ENCODE measurements around the gene F2RL3.
"Not testable (repeated sequence)": the region's sequence is repeated elsewhere in the genome, so short reads cannot be mapped to it uniquely, and the experiment has no call there.

Gene F2RL3

GRCh38 chr19:16874978-16875299, 13.9 kb upstream of the F2RL3 start:
- not testable (repeated sequence) for DNase-seq

- DNase-seq = no peak
Measured at GRCh38 chr19:16875584-16876555, 12.9 kb upstream of the F2RL3 start.

- no peak for DNase-seq
Measured at GRCh38 chr19:16876904-16877361, 11.9 kb upstream of the F2RL3 start.

GRCh38 chr19:16877581-16877980, 11.2 kb upstream of the F2RL3 start:
- no peak for DNase-seq

- no peak for DNase-seq
Measured at GRCh38 chr19:16878181-16878965, 10.4 kb upstream of the F2RL3 start.

GRCh38 chr19:16880884-16881554, 7.8 kb upstream of the F2RL3 start:
- DNase-seq = no peak

DNA sequence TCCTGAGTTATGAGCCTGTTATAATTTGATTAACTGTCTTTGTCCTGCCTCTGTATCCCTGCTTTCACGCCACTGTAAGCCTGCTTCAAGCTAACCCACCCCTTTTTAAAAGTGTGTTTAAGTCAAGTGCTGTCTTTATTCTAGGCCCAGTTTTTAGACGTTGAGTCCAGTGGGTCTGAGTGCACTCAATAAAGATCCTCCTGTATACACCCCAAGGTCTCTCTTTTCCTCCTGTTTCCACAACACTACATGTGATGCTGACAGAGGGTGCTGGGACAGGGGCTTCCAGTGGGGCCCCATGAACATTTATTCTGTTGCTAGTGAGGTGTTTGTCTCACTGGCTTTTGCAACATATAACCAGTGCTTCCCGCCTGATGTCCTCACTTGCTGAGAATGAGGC, 6.7 kb upstream of the F2RL3 start:
- no peak for DNase-seq

GRCh38 chr19:16883522-16883921, 5.3 kb upstream of the F2RL3 start:
- no peak for DNase-seq

GRCh38 chr19:16885166-16885565, 3.6 kb upstream of the F2RL3 start:
- DNase-seq = no peak

DNA sequence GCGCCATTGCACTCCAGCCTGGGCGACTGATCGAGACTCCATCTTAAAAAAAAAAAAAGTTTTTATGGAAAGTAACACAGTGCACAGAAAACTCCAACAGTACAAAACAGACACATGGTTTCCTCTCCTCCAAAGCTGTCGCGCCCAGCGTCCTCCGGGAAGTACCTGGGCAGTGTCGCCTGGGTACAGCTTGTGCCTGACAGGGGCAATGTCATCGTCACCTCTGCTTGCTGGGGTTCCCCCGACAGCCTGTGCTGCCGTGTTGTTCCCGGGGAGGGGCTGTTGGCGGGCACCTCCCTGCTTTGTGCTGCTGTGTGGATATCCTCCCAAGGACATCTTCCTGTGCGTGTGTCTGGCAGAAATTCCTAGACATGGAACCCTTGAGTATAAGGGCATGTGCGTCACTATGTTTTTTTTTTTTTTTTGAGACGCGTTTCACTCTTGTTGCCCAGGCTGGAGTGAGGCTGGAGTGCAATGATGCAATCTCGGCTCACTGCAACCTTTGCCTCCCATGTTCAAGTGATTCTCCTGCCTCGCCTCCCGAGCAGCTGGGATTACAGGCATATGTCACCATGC, 2.4 kb upstream of the F2RL3 start:
- no peak for DNase-seq

DNA sequence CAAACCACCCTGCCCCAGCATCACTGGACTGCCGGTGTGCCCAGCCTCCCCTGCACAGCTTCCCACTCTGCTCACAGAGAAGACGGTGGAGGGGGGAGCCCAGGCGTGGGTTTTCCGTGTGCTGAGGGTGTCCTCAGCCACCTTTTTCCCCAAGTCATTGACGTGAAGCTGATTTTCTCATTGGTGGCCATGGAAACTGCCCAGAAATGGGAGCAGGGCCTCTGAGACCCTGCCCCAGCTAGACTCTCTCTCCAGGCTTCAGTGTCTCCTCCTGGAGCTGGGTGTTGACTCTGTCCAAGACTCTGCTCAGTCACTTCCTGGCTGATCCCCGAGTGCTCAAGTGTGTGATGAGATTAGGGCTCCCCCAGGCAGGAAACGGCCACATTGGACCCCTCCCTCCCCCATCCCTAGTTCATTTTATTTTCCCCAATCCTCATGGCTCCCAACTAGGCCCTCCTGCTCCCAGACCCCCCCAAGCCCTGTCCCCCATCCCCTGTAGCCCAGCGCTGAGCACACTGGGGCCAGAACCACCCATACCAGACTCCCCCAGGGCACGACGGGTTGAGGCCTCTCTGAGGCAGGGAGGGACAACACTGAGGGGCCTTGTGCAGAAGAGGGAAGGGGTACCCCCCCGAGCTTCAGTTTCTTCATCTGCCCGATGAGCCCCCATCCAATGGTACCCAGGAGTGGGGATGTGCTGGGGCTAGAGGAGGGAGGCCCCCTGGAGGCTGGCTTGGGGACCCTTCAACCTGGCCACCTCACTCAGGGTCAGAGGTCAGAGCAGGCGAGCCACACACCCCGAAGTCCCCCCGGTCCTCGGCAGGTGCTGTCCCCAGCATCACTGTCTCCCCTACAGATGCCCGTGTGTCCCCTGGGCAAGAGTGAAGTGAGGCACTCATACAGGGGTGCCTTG, 1.2 kb upstream of the F2RL3 start:
- DNase-seq = no peak

DNA sequence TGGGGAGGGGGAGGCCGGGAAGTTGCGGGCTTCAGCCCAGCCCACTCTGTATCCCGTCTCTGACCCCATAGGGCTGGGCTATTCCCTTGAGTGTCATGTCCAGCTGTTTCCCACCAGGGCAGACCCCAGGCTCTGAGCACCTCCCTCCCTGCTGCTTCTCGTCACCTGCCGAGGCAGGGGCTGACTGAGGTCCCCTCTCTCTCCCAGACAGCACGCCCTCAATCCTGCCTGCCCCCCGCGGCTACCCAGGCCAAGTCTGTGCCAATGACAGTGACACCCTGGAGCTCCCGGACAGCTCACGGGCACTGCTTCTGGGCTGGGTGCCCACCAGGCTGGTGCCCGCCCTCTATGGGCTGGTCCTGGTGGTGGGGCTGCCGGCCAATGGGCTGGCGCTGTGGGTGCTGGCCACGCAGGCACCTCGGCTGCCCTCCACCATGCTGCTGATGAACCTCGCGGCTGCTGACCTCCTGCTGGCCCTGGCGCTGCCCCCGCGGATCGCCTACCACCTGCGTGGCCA, 625 bp downstream of the F2RL3 start:
- no peak for DNase-seq

DNA sequence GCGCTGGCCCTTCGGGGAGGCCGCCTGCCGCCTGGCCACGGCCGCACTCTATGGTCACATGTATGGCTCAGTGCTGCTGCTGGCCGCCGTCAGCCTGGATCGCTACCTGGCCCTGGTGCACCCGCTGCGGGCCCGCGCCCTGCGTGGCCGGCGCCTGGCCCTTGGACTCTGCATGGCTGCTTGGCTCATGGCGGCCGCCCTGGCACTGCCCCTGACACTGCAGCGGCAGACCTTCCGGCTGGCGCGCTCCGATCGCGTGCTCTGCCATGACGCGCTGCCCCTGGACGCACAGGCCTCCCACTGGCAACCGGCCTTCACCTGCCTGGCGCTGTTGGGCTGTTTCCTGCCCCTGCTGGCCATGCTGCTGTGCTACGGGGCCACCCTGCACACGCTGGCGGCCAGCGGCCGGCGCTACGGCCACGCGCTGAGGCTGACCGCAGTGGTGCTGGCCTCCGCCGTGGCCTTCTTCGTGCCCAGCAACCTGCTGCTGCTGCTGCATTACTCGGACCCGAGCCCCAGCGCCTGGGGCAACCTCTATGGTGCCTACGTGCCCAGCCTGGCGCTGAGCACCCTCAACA, 1.2 kb downstream of the F2RL3 start:
- DNase-seq = no peak

DNA sequence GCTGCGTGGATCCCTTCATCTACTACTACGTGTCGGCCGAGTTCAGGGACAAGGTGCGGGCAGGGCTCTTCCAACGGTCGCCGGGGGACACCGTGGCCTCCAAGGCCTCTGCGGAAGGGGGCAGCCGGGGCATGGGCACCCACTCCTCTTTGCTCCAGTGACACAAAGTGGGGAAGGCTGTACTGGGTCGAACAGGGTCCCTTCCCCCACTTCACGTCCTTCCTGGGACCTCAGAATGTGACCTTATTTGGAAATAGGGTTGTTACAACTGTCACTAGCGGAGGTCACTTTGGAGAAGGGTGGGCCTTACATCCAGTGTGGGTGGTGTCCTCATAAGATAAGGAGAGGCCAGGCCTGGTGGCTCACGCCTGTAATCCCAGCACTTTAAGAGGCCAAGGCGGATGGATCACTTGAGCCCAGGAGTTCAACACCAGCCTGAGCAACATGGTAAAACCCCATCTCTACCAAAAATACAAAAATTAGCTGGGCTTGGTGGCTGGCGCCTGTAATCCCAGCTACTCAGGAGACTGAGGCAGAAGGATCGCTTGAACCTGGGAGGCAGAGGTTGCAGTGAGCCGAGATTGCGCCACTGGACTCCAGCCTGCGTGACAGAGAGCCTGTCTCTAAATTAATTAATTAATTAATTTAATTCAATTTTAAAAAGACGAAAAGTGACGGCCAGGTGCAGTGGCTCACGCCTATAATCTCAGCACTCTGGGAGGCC, 1.8 kb downstream of the F2RL3 start:
- no peak for DNase-seq

DNA sequence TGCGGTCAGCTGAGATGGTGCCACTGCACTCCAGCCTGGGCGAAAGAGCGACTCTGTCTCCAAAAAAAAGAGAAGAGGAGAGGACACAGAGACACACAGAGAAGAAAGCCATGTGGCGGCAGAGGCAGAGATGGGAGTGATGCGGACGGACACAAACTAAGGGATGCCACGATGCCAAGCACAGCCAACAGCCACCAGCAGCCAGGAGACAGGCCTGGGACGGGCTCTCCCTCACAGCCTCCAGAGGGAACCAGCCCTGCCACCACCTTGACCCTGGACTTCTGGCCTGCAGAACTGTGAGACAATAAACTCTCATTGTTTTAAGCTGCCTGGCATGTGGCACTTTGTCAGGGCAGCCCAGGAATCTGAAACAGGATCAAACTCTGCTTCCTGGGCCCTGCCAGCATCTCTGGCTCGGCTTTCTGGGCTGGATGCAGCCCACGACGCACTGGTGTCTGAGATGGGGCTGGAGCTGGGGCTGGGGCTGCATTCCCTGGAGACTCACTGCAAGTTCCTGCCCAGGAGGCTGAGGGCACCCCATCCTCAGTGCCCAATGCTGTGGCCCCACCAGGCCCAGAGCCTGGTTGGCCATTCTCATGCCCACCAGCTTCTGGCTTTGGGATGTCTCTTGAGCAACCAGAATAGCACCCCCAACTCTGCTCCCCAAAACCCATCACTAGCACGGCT, 3.0 kb downstream of the F2RL3 start:
- no peak for DNase-seq

DNA sequence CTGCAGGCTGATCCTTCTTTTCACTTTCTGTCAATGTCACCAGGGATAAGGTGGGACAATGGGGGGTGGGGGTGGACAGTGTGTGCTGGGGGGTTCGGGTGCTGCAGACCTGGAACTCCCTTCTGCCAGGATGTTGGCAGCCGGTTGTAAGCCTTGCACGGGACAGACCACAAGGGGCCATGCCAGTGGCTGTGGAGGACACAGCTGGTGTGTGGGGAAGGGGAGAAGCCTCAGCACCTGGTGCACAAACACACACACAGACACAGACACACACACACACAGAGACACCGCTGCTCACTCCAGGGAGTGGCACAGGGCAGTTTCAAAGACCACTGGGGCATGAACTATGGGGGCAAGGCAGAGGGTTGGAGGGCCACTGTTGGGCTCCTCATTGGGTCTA, 3.6 kb downstream of the F2RL3 start:
- no peak for DNase-seq

DNA sequence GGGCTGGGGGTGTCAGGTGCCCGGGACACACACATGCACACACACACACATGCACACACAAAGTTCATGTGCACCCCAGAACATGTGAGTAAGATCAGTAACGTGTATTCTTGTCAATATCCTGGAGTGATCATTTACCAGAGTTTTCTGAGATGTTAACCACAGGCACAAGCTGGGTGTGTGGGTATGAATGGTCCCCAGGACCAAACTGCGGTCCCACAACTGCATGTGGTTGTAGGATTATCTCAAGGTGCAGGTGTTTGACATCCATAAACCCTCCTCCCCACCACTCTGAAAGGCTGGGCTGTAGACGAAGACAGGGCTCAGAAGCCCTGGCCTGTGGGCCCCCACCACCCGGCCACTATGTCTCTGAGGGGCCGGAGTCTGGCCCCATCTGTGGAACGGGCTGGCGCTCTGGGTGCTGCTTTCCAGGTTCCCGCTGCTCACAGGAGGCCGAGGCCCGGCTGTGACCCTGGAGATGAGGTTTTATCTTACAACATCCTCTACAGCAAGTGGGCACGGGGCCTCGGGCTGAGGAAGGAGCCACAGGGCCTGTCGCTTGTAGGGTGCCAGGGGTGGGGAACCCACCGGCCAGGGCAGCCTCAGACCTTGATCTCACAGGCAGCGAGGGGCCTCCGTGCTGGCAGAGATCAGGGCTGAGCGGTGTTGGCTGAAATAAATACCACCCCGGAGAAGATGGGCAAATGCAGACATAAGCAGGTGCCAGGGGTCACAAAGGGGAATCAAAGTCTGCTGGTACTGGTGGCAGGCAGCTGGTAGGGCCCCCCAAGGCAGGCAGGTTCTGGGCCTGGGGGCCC, 4.3 kb downstream of the F2RL3 start:
- no peak for DNase-seq

DNA sequence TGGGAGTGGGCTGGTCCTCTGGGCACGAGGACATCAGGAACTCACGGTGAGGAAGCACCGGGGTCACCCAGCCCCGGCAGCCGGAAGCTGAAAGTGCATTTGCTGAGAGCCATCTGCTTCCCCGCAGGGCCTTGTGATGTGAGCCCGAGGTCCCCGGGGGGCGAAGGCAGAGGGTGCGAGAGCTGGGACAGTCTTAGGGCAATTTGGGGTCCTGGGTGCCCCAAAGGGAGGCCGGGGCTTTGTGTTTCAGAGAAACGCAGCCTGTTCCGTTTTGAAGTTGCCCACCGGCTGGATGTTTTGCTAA, 4.8 kb downstream of the F2RL3 start:
- DNase-seq = no peak
